GM12878 (cell line): ENCODE data around the gene FOXP4. TPM values are rescaled to one million over a fixed set of nuclear protein-coding genes. Genes with fewer than 3 reads are reported as not detected.
A peak's percentile ranks its signal among the peaks of the same experiment; 100 is the strongest.

Source experiments
- ATAC-seq: fragments of 200-7000 bp; cut with Tn5 transposase; 3 replicates; pipeline ENCODE4 v1.9.1; 2020; ENCODE audit warnings: mild to moderate bottlenecking, moderate library complexity
- BruUV-seq: library from RNA; stranded (reverse); fragments of 400-500 nt; replicated peaks from 2 replicates; lab custom pipeline; 2021; lab: Mats Ljungman, UMichigan
- CTCF ChIA-PET: fragments of 300-600 bp; sonication (Branson Sonifier 250); formaldehyde crosslinking; extraction: SDS; loops from one replicate; lab custom pipeline; 2021; ENCODE audit warnings: inconsistent platforms; lab: Yijun Ruan, JAX
- POLR2A ChIA-PET: fragments of 350-600 bp; formaldehyde crosslinking; extraction: SDS; loops from one replicate; lab custom pipeline; 2021; ENCODE audit warnings: inconsistent platforms; lab: Charles Lee
- RAD21 ChIA-PET: fragments of 300-600 bp; sonication (Branson Sonifier 250); formaldehyde crosslinking; loops from one replicate; lab custom pipeline; 2023; ENCODE audit warnings: antibody characterized with exemption; ENCODE audit not compliant: unreplicated experiment; lab: Charles Lee
- SMC1A ChIA-PET: fragments of 300-600 bp; sonication (Branson Sonifier 250); formaldehyde crosslinking; loops from one replicate; lab custom pipeline; 2023; ENCODE audit not compliant: unreplicated experiment, uncharacterized antibody; lab: Charles Lee
- DNase-seq: peaks from one replicate; pipeline ENCODE4 v3.0.0-alpha.2; 2011; ENCODE audit warnings: low read depth, low spot score
- FAIRE-seq: peaks from 3 replicates; lab custom pipeline; 2011; peaks lifted over from hg19 to GRCh38; lab: Jason Lieb, UNC
- H2AFZ ChIP-seq: 2 replicates; pipeline ENCODE4 v1.6.0; 2011; ENCODE audit warnings: low read depth, low read length, control low read depth; ENCODE audit not compliant: control insufficient read depth
- H3K27ac ChIP-seq: 2 replicates; pipeline ENCODE4 v1.5.1; 2011; ENCODE audit warnings: control low read depth; ENCODE audit not compliant: control insufficient read depth, insufficient read depth
- H3K27me3 ChIP-seq, 2 experiments: replicated peaks in 1 of 2; 2 replicates each; pipeline versions ENCODE4 v1.6.0 to v1.6.1; 2011; ENCODE audit warnings: low read length in 1 of 2; ENCODE audit not compliant: control insufficient read depth in 2 of 2, insufficient read depth in 2 of 2
- H3K36me3 ChIP-seq, 2 experiments: 2 replicates each; pipeline ENCODE4 v1.5.1; 2011; ENCODE audit warnings: low read length in 1 of 2; ENCODE audit not compliant: control insufficient read depth in 2 of 2, insufficient read depth in 2 of 2
- H3K4me1 ChIP-seq: 2 replicates; pipeline ENCODE4 v1.6.1; 2011; ENCODE audit warnings: mild to moderate bottlenecking, low read length, moderate library complexity, mixed read lengths; ENCODE audit not compliant: control insufficient read depth, insufficient read depth
- H3K4me2 ChIP-seq: 2 replicates; pipeline ENCODE4 v1.6.0; 2011; ENCODE audit warnings: control low read depth; ENCODE audit not compliant: control insufficient read depth, insufficient read depth
- H3K4me3 ChIP-seq: fragments of 200-600 bp; sonication (generic); 2 replicates; pipeline ENCODE4 v1.5.1; 2016
- H3K79me2 ChIP-seq: 2 replicates; pipeline ENCODE4 v1.6.0; 2011; ENCODE audit warnings: low read length; ENCODE audit not compliant: control insufficient read depth, insufficient read depth
- H3K9ac ChIP-seq: 2 replicates; pipeline ENCODE4 v1.8.0; 2011; ENCODE audit warnings: low read length, control low read depth, mixed read lengths; ENCODE audit not compliant: control insufficient read depth, insufficient read depth
- H3K9me3 ChIP-seq: replicated peaks from 3 replicates; pipeline ENCODE4 v1.5.1; 2011; ENCODE audit warnings: mild to moderate bottlenecking, low read length; ENCODE audit not compliant: control insufficient read depth, insufficient read depth
- H4K20me1 ChIP-seq: 2 replicates; pipeline ENCODE4 v1.6.0; 2011; ENCODE audit not compliant: control insufficient read depth, insufficient read depth
- BCL3 ChIP-seq: IDR thresholded peaks from 2 replicates; pipeline ENCODE4 v1.6.1; 2011; ENCODE audit warnings: borderline replicate concordance, low read depth, mild to moderate bottlenecking, moderate library complexity, low read length; ENCODE audit not compliant: insufficient read depth, poor library complexity, severe bottlenecking
- CBFB ChIP-seq: IDR thresholded peaks from 2 replicates; pipeline ENCODE4 v1.6.1; 2016; ENCODE audit warnings: antibody characterized with exemption, low read depth
- CEBPB ChIP-seq, 2 experiments: fragments of 150-350 bp in 1 of 2; IDR thresholded peaks; 2 replicates each; pipeline ENCODE4 v1.6.1; 2012 to 2014; ENCODE audit warnings: low read depth in 2 of 2, low read length in 2 of 2, borderline replicate concordance in 1 of 2, inconsistent platforms in 1 of 2
- IKZF1 ChIP-seq: fragments of 450-650 bp; conservative IDR thresholded peaks from 2 replicates; pipeline ENCODE4 v1.6.1; 2017; ENCODE audit warnings: antibody characterized with exemption, mild to moderate bottlenecking
- LARP7 ChIP-seq: fragments of 450-650 bp; IDR thresholded peaks from 2 replicates; pipeline ENCODE4 v1.6.1; 2017; ENCODE audit warnings: mild to moderate bottlenecking
- MTA3 ChIP-seq: IDR thresholded peaks from 2 replicates; pipeline ENCODE4 v1.6.1; 2012; ENCODE audit warnings: low read length, inconsistent platforms, borderline replicate concordance
- SMC3 ChIP-seq: IDR thresholded peaks from 2 replicates; pipeline ENCODE4 v1.6.1; 2011; ENCODE audit warnings: low read length, improper control_type of control experiment, borderline replicate concordance
- ZNF687 ChIP-seq: fragments of 450-650 bp; IDR thresholded peaks from 2 replicates; pipeline ENCODE4 v1.6.1; 2017; ENCODE audit warnings: mild to moderate bottlenecking, moderate library complexity
- WGBS: methylation state at CpG from one replicate; pipeline ENCODE4 v1.1.6; 2016; ENCODE audit warnings: low lambda C conversion rate; ENCODE audit not compliant: insufficient replicate concordance, insufficient coverage; ENCODE audit errors: missing lambda C conversion rate; 5-methylcytosine and 5-hydroxymethylcytosine counted together
- in situ Hi-C: fragments of 300-500 bp; cut with MboI; formaldehyde crosslinking; loops from 9 replicates; pipeline ENCODE4 v1.14.3; 2018; ENCODE audit warnings: mixed read lengths
- intact Hi-C: fragments of 100-400 bp; cut with micrococcal nuclease; formaldehyde crosslinking; loops from one replicate; pipeline ENCODE4 v1.14.2; 2022; ENCODE audit not compliant: unreplicated experiment
- polyA plus RNA-seq, 11 experiments: library from polyadenylated mRNA; depleted of rRNA in 4 of 11; unstranded in 6 of 11; stranded (reverse) in 5 of 11; fragments of >200 nt; fragmentation: Nextera tagmentation in 4 of 11; fragmentation: Illumina TruSeq in 1 of 11; extraction: Ambion mirVana in 4 of 11; extraction: Trizol in 1 of 11; gene quantifications; 1 replicate in 1 of 11; 2 replicates in 10 of 11; pipeline versions ENCODE4 v1.2.1 to v1.2.3, GENCODE V29; 2011 to 2016; ENCODE audit warnings: inconsistent platforms in 2 of 11, missing spikeins in 2 of 11, low read depth in 1 of 11
- total RNA-seq, 4 experiments: library from RNA; depleted of rRNA in 3 of 4; stranded (reverse); fragments of >200 nt in 3 of 4; fragmentation: Illumina TruSeq in 1 of 4; extraction: Trizol in 1 of 4; gene quantifications; 2 replicates each; pipeline versions ENCODE4 v1.2.1 to v1.2.3, GENCODE V29; 2013 to 2021

Gene FOXP4
- total and polyA plus RNA-seq, 10 of the 15 experiments (the other 5 are each of a cell fraction or from before 2014, with no cell fraction given) = 0.31 to 46.1 (median 2.3) TPM

- H3K79me2 ChIP-seq = peaks cover 37% of the 10 kb centered on the region
- POLR2A ChIA-PET = interaction anchor here (1.0 to 1.8 kb wide), 4 partner anchors 8 to 122 kb away, joined by 3 to 6 read pairs (median 4); no protein-coding TSS in a partner anchor
Observed at GRCh38 chr6:41547799-41548097, 1.6 kb downstream of the FOXP4 start.

DNA sequence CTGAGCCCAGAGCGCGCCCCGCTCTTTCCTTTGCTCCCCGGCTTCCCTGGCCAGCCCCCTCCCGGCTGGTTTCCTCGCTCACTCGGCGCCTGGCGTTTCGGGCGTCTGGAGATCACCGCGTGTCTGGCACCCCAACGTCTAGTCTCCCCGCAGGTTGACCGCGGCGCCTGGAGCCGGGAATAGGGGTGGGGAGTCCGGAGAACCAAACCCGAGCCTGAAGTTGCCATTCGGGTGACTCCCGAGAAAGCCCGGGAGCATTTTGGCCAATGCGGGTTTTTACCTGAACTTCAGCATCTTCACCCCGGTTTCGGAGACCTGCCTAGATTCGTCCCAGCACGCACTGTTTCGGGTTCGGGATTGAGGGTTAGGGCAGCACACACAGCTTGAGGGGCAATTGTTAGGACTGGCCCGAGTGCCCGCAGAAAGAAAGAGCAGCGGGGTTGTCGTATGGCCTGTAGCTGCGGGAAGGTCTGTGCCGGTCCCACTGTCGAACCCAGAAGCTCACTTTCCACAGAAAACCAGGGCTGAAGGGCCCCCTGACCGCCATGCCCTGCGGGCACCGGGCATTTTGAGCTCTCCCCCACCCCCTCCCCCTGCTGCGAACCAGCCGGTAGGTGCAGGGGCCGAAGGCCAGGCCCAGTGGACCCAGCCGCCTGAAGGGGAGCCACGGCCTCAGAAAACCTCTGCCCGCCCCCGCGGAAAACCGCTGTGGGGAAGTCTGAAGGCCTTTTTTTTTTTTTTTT is 2.1 kb downstream of the FOXP4 start:
- BruUV-seq = no TSS peak
- no peak for DNase-seq
- peak overlapping the region; percentile 91 for H3K4me3 ChIP-seq
- peaks cover 0 to 2% of the 10 kb centered on the region in 2 experiments; a peak in 3 of 4 replicates for H3K36me3 ChIP-seq
- 9% methylated on average over 50 of the region's 50 CpGs for WGBS
- no peak overlapping the region for H2AFZ ChIP-seq
- H3K4me2 ChIP-seq = peak overlapping the region; percentile 64
- CTCF ChIA-PET = interaction anchor here (1.0 to 1.6 kb wide), 3 partner anchors 83 to 124 kb away, joined by 3 to 4 read pairs (median 4); no protein-coding TSS in a partner anchor
- FAIRE-seq = no peak
- in situ Hi-C loops (no loop called here), intact Hi-C loops (loop anchor here (5.0 kb wide), 4 partner anchors 44 to 184 kb away; no protein-coding TSS in a partner anchor)
- SMC1A ChIA-PET = interaction anchor here (0.7 to 1.6 kb wide), 2 partner anchors 15 to 125 kb away, joined by 3 to 4 read pairs; no protein-coding TSS in a partner anchor
- POLR2A ChIA-PET = interaction anchor here (0.7 to 1.8 kb wide), 5 partner anchors 8 to 36 kb away, joined by 3 to 6 read pairs (median 4); no protein-coding TSS in a partner anchor
- peaks cover 28% of the 10 kb centered on the region for H4K20me1 ChIP-seq
- peaks cover 37% of the 10 kb centered on the region for H3K79me2 ChIP-seq
- peak overlapping the region; percentile 71 for H3K9ac ChIP-seq
- ATAC-seq = peak; percentile 23
- H3K9me3 ChIP-seq = no peaks in the 10 kb centered on the region
- H3K27ac ChIP-seq = no peak overlapping the region
- no peaks in the 10 kb centered on the region for H3K27me3 ChIP-seq
- RAD21 ChIA-PET = interaction anchor here (2.3 to 3.3 kb wide), 2 partner anchors 84 to 86 kb away, joined by 10 to 16 read pairs; no protein-coding TSS in a partner anchor
- peaks cover 16% of the 10 kb centered on the region for H3K4me1 ChIP-seq
- peak; percentile 24 for TF ChIP-seq BCL3
- TF ChIP-seq ZNF687 = no peak
- TF ChIP-seq CEBPB (IDR thresholded peaks at IDR 0.05; ENCODE audit: borderline replicate concordance in 1 of 2, low read depth in 2 of 2, low read length in 2 of 2) = no peak
- TF ChIP-seq CBFB = peak; percentile 77

More at GRCh38 chr6:41547799-41548097, 1.6 kb downstream of the FOXP4 start:
- FAIRE-seq = no peak
- Histone ChIP-seq H3K27me3 (no peaks in the 10 kb centered on the region), H3K4me1 (peaks cover 16% of the 10 kb centered on the region), H3K36me3 (peaks cover 0 to 2% of the 10 kb centered on the region in 2 experiments; a peak in 3 of 4 replicates), H3K4me3 (peak overlapping the region; percentile 91), H3K9me3 (no peaks in the 10 kb centered on the region)
- WGBS = 6% methylated on average over 21 of the region's 21 CpGs
- no TSS peak for BruUV-seq
- in situ Hi-C loops = no loop called here
- no peak for TF ChIP-seq SMC3
- TF ChIP-seq LARP7 = no peak
- TF ChIP-seq IKZF1 = 0 out of 2 replicates have a peak, but pooled peaks have one; percentile 3
- TF ChIP-seq MTA3 = no peak
- TF ChIP-seq, all 136 proteins: peak for 1
- intact Hi-C loops = loop anchor here (2.0 to 5.0 kb wide), 5 partner anchors 45 to 185 kb away; no protein-coding TSS in a partner anchor
- Histone ChIP-seq H3K27ac (no peak overlapping the region; the same call in 1 of the 2 replicates), H3K4me2 (peak overlapping the region; percentile 64), H3K9ac (peak overlapping the region; percentile 71), H2AFZ (no peak overlapping the region), H4K20me1 (peaks cover 25% of the 10 kb centered on the region)
- CTCF ChIA-PET = interaction anchor here (1.6 kb wide), 1 partner anchor 83 kb away, joined by 4 read pairs; no protein-coding TSS in a partner anchor
- RAD21 ChIA-PET = interaction anchor here (2.3 to 3.3 kb wide), 2 partner anchors 83 to 86 kb away, joined by 10 to 16 read pairs; no protein-coding TSS in a partner anchor
- no peak for DNase-seq
- SMC1A ChIA-PET = interaction anchor here (1.6 kb wide), 1 partner anchor 15 kb away, joined by 4 read pairs; no protein-coding TSS in a partner anchor
- ATAC-seq = peak; percentile 7
